NCI-H1105 treated with DMSO at 0.1 percent for 48 hours (cell line): ENCODE data around the gene NTPCR.
"Not testable (repeated sequence)": the region's sequence is repeated elsewhere in the genome, so short reads cannot be mapped to it uniquely, and the experiment has no call there.

ENCODE experiments used
- DNase-seq: peaks from one replicate; lab custom pipeline; 2025; lab: John Stamatoyannopoulos, UW

The NTPCR gene

DNA sequence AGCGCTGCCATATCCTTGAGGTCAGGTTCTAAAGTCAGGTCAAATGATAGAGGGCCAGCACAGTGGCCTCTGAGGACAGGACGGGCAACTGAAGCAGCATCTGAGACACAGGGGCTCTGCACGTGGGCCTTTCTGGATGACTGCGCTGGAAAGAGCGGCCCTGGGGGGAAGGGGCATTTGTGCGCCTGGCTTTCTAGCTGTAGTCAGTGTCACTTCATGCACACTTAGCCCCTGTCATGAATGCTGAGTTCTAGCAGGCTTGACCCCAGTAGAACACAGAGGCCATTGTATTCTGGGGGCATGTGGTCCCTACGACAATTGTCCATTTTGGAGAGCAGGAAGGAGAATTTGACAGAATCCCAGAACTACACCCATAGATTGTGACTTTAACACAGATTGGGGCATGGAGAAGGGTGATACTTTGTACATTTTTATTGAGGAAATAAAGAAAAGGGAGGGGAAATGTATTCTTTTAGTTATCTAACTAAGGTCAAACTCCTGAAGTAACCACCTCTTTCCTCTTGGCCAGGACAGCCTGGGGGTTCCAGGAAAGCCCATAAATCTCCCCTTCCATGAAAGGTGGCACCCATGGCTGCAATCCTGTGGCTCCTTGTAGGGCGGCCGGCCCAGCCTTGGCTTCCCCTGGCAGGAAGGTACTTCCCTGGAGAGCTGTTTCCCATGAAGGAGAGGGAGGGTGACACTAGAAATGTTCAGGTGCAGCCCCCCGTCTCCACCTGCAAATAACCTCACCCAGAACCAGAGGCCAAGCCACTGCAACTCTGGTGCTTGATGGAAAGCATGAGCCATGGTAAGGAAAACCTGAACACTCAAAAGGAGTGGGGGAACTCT, 34.4 kb downstream of the NTPCR start:
- DNase-seq = no peak

DNA sequence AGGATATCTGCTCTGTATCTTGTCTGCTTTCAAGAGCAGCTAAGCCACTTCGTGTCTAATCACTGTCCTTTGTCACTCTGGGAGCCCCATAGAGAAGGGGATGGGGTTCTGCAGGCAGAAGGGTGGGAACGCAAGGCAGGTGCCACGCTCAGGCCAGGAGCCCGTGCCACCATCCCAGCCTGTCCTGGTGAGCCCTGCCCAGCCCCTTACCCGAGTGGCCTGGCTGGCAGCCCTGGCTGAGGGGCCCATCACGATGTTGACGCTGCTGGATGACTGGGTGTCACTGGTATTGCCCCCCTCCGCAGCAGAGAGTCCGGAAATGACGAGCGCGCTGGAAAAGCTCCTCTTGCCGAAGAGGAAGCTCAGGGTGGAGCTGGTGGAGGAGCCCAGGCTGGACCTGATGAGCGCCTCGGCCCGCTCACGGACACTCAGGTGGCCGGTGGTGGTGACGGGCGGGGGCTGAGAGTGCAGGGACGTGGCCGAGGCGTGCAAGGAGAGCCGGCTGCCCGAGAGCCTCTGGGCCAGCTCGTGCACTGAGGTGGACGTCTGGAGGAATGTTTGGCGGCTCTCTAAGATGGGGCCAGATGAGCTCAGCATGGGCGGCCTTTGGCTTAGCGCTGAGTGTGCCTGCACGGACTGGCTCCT, 35.6 kb downstream of the NTPCR start:
- no peak for DNase-seq

DNA sequence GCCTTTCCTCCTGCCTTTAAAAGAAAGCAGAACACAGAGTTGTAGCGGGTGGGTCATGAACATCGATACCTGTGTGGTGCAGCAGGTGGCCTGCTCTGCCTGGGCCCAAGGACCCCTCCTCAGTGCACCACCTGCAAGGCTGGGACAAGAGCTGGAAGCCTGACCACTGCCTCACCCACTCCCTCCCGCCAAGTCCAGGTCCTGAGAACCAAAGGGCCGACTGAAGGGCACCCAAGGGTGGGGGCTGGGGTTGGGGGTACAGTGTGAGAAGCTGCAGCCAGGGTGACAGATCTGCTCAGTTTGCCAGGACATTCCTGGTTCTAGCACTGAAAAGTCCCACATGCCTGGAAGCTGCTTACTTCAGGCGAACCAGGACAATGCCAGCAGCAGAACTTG, 36.1 kb downstream of the NTPCR start:
- DNase-seq = no peak

DNA sequence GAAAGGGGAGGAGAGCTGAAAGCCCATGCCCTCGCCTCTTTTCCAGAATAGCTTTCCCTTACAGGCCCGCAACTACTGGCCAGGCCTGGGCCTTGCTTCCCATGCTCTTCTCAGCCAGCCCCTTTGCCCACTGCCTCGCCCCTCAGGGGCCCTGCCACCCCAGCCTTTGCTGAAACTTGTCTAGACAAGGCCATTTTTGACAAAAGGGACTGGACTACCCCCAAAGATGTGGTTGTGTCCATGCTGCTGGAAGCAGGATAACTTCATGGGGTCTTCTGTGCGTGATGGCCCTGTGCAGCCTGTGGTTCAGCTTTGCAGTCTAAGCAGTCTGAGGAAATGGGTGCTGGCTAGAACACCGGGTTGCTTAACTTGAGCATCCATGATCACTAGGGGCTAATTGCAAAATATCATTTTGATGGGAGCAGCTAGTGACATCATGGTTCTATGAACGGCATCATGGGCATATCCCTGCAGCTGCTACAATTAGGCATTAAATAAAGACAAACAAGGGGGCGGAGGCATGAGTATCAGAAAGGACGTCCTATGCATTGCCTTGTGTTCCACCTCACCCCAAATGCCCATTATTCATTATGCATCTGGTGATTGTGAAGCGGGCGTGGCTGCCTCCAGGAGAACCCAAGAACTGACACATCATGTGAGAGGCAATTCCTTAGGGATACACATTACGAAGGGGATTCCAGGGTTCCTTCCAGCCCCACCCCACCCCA, 36.8 kb downstream of the NTPCR start:
- no peak for DNase-seq

DNA sequence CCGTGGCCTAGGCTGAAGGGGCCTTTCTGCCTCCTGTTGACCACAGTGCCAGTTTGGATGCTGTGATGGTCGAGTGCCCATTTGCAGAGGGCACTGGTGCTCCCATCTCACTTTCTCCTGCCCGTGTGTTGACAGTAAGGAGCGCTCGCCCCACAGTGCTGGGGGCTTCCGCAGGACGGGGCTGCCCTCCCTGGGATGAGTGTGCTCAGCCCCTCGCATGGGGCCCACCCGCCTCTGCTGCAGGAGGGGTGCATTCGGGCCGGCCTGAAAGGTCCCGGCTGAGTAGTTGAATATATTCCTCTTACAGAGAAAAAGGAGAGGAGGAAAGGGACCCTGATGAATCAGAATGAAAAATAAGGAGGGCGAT, 37.3 kb downstream of the NTPCR start:
- DNase-seq = no peak

DNA sequence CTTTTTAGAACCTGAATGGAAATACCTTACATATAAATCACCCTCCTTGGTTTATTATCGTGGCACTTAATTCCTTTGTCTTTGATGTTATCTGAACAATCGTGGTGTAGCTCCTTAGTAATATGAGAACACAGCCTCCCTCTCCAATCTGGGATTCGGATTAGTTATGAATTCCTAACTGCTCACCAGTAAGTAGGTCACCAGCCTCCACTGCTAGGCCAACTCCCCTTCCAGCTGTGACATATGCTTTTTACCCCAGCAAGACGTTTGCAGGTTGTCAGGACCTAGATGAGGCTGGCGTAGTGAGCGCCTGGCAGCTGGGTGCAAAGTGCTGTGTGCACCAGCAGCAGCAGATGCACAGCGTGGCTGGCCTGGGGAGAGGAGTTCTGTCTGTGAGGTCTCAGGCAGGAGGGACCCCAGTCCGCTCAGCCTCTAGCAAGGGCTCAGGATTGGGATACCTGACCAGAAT, 38.2 kb downstream of the NTPCR start:
- DNase-seq = no peak

DNA sequence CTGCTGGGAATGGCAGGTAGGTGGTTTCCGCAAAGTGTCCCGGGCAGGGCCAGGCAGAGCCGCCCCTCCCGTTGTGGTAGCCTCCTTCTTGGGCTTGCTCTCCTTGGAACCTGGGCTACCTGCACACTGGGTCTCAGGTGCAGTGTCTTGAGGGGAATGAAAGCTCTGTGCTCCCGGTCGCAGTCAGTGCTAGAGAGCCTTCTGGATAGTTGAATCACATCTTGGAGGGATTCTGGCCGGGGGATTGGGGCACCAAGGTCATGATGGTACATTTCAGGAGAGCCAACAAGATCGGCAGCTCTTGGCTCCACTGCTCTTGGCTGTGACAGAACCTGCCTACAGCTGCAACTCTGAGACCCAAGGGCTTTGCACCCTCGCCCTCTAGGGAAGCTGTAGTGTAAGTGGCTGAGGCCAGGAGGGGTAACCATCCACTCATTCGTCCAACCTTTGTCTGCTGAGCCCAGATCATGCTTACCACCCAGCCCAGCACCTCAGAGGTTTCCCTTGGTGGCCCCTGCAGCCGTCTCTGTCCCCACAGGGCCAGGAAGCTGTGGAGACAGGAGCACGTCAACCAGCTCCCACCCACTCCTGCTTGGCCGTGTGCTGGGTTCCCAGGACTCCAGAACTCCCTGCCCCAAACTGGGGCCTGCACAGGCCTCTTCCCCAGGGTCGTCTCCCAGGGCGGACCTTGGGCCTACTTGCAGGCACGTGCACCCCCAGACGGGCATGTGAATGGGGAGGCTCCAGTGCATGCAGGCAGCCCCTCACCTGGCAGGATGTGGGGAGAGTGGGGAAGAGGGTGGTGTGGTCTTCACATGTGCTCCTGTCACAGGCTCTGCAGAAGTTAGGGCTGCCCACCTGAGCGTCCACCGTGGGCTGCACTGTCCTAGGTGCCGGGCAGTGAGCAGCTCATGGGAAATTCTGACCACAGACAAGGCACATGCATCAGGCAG, 40.0 kb downstream of the NTPCR start:
- no peak for DNase-seq

DNA sequence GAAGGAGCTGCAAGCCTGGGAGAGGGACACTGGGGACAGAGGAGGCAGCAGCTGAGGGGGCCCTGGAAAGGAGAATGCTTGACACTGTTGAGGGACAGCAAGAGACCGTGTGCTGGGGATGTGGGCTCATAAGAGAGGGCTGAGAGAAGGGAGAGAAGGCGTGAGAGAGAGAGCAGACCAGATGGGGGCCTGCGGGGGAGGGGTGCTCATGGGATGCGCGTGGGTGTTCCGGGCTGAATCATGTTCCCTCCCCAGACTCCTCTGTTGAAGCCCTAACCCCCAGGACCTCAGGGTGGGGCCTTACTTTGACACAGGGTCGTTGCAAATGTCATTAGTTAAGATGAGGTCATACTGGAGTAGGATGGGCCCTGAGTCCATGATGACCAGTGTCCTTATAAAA, 40.8 kb downstream of the NTPCR start:
- DNase-seq = no peak

DNA sequence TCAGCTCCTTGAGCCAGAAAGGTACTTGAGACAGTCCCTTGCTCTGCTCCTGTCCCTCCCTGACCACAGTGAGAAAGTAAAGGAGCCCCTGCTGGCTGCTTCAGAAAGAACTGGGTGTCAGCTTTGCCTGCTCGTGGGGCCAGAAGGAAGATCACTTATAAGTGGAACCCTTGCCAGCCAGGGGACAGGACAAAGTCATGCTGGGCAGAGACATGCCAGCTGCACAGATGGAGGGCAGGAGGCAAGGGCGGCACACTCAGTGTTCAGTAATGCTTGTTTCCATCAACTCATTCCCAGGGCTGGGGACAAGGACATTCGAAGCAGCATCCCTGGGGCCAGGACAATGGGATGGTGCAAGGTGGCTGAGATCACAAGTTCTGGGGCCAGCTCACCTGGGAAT, 41.8 kb downstream of the NTPCR start:
- no peak for DNase-seq

DNA sequence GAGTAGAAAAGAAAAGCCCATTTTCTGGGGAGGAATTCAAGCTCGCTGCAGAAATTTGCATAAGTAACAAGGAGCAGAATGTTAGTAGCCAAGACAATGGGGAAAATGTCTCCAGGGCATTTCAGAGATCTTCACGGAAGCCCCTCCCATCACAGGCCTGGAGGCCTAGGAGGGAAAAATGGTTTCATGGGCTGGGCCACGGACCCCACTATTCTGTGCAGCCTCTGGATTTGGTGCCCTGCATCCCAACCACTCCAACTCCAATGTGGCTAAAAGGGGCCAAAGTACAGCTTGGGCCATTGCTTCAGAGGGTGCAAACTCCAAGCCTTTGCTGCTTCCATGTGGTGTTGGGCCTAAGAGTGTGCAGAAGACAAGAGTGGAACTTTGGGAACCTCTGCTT, 43.1 kb downstream of the NTPCR start:
- DNase-seq = no peak

DNA sequence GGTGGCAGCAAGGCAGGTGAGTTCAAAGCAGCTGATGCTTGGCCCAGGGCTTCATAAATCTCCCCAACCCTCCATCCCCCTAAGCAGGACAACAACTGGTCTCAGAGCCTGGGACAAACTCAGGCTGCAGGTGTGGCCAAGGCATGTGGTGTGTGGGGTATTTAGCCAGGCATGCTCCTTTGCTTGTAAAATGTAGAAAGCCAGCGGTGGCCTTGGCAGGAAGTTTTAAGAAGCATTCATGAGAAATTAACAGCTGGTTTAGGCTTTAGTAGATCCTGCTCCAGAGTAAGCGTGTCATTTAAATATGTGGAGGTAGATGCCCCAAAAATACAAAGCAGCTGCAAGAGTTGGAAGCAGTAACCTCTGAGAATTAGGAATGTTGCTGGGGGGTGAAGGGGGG, 44.8 kb downstream of the NTPCR start:
- no peak for DNase-seq

DNA sequence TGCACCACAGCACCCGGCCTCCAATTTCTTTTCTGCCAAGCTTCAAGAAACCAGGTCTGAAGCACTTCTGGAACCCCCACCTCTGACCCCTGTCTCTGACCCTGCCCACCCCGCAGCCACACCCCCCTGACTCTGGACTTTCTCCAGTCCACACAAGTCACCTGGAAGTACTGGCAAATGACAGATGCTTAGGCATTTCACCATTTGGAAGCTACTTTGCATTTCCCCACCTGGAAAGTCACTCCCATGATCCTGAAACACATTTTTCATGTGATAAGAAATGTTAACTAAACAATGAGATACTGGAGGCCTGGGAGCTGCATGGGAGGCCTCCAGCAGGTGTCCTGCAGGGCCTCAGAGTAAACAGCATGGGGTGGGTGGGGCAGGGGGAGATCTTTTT, 45.7 kb downstream of the NTPCR start:
- no peak for DNase-seq

DNA sequence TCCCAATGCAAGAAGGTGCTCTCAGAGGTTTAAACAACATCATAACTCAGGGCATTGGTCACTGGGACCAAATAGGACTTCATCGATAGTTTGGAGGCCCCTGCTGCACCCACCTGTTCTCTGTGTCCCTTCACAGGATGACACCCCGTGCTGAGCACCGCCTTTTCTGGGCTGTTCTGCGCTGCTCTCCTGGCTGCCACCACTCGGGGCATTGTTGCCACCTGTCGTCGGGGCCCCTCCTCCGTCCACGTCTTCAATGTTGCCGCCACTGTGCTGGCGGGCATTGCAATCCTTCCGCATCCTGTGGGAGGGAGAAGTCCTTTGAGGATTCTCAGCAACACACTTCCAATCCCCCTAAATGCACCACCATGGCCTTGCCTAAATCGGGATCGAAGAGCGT, 47.7 kb downstream of the NTPCR start:
- DNase-seq = no peak

DNA sequence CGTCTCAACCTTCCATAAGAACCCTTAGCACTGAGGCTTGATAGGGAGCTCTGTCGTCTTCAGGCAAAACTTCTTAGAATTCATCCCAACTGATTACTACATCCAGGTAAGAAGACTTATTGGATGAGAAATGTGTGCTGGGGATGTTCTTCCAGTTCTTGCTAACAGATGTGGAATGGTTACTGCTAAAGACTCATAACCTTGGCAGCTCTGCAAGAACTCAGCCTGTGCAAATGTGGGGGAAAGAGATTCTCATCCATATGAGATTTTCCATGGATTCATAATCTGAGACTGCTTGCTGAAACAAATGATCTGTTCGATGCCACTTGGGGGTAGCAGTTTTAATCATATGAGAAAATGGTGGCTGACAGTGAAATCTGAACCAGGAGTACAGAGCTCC, 48.2 kb downstream of the NTPCR start:
- no peak for DNase-seq

DNA sequence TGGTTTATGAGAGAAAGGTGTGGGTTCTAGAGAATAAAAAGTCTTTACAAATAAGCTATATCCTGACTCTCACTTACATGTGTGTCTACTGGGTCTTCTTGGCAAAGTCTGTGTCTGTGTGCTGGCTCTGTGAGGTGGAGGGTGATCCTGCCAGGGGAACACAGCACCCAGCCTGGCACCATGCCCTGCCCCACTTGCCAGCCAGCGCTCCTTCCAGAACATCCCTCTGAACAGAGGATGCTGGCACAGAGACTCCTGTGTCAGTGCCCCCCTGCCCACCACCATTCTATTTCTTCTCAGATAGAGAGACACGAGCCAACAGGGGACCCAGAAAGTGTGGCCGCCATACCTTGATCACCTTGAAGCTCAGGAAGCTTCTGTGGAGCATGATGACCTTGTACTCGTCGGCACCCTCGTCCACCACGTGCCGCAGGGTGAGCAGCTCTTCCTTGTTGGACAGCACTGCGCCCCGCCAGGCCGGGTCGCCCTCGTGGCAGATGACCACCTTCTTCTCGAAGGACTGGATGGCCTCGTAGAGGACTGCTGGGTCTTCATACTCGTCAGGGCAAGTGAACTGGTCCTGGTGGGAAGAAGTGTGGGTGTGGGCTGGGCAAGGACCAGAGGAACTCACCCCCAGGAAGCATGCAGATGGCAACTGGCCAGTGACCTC, 49.7 kb downstream of the NTPCR start:
- no peak for DNase-seq

DNA sequence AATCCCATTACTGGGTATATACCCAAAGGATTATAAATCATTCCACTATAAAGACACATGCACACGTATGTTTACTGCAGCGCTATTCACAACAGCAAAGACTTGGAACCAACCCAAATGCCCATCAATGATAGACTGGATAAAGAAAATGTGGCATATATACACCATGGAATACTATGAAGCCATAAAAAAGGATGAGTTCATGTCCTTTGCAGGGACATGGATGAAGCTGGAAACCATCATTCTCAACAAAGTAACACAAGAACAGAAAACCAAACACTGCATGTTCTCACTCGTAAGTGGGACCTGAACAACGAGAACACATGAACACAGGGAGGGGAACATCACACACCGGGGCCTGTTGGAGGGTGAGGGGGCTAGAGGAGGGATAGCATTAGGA, 53.2 kb downstream of the NTPCR start:
- DNase-seq = not testable (repeated sequence)

DNA sequence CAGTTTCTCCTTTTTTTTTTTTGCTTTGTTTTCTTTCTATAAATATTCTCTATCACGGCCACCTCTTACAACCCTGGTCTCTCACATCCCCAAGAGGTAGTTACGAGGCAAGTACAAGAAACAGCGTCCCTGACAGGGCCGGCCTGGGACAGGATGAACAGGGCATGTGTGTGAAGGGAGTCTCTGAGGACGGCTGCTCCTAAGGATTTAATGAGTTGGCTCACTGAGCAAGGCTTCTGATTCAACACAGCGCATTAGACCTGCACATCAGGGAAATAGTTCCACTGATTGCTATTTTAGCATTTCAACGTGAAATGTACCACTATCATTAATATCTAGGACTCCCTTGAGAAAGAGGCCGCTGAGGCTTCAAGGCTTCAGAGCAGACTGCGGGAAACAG, 54.0 kb downstream of the NTPCR start:
- DNase-seq = no peak

DNA sequence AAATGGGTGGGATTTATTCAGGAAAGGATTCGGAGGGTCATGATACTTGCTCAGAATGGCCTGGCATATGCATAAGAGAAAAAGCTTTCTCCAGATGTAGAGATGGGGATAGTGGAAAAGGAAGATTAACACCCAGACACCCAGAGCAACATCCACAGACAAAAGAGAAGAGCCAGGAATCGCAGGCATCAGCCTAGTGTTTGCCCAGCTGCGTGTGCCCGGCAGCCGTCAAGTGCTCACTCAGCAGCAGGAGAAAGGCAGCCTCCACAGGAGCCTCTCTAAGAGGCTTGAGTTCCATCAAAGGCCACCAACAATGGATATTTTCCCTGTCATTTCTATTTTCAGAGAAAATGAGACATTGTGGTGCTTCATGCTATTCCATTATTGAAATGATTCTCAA, 54.7 kb downstream of the NTPCR start:
- no peak for DNase-seq

DNA sequence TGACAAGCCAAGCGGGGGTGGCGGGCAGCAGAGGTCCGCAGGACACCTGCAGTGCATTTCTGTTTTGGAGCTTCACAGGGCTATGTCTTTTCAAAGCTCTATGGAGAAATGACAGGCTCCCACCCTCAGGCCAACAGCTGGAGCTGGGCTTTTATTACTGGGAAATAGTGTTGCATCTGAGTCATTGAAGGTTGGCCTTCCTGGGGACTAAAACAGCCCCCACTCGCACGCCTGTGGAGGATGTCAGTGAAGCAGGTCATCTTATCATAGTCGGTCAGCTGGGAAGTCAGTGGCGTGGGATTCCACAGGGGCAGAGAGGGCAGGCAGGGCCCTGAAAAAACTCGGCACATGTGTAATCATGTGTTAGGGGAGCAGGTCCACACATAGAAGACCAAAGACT, 55.3 kb downstream of the NTPCR start:
- DNase-seq = no peak

DNA sequence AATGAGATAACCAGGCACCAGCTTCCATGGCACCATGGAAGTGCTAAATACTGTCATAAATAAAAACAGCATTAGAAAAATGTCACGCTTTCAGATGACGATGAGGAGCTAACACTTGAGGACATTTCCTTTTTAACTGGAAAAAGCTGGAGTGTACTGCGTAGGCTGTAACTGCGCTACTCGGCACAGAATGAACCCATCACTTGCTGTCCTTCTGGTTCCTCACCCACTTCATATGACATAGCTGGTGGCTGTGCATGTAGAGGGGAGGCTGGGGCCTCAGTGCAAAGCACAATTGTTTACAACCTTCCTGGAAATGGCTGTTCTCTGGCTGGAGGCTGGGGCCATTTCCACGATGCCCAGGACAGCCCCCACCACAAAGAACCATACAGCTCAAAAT, 55.7 kb downstream of the NTPCR start:
- no peak for DNase-seq

DNA sequence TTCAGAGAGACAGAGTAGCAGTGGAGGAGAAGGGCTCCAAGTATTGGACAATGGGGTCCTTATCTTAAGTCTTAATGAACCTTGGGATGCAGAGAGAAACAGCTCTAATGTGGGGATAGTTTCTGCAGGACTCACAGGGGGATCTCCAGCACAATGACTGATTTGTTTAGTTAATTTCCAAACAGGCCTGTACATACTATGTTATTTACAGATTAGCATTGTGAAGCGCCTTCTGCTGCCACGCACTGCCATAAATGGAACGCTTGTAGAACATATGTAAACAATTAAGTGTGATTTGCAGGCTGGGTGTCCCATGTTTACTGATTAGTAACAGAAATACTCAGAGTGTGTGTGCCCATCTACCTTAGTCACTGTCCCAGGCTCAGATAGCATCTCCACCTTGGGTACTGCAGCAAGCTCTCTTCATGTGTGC, 56.1 kb downstream of the NTPCR start:
- DNase-seq = no peak
